DND-41 (cell line): ENCODE results near the gene RPS6KC1.

Experiments used
- EZH2 ChIP-seq: IDR thresholded peaks from 3 replicates; pipeline ENCODE4 v1.6.1; 2012; ENCODE audit warnings: borderline replicate concordance, low read depth, mild to moderate bottlenecking, moderate library complexity, low read length, inconsistent platforms; ENCODE audit not compliant: severe bottlenecking
- TF ChIP-seq, protein P1 (sequence below): IDR thresholded peaks from 2 replicates; pipeline ENCODE4 v1.5.1; 2012; ENCODE audit warnings: borderline replicate concordance, low read length, moderate library complexity, mild to moderate bottlenecking; ENCODE audit not compliant: poor library complexity, severe bottlenecking; ENCODE audit errors: extremely low read depth

DNA sequence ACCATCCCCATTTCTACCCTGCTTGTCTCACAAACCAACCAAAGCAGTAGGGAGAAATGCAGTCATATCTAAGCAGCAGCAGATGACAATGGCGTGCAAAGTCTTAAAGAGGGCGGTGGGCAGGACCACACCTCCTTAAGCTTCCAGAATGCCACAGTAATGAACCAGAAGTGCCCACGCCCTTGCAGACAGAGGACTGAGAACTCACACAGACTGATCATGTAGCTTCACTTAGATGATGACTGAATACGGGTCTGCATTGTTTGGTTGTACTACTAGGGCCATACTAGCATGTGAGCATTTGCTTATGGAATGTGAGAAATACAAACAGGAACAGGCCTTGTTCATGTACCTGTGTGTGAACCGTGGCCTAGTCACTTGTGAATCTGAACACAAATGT is 246.0 kb downstream of the RPS6KC1 start:
- TF ChIP-seq, protein P1, sequence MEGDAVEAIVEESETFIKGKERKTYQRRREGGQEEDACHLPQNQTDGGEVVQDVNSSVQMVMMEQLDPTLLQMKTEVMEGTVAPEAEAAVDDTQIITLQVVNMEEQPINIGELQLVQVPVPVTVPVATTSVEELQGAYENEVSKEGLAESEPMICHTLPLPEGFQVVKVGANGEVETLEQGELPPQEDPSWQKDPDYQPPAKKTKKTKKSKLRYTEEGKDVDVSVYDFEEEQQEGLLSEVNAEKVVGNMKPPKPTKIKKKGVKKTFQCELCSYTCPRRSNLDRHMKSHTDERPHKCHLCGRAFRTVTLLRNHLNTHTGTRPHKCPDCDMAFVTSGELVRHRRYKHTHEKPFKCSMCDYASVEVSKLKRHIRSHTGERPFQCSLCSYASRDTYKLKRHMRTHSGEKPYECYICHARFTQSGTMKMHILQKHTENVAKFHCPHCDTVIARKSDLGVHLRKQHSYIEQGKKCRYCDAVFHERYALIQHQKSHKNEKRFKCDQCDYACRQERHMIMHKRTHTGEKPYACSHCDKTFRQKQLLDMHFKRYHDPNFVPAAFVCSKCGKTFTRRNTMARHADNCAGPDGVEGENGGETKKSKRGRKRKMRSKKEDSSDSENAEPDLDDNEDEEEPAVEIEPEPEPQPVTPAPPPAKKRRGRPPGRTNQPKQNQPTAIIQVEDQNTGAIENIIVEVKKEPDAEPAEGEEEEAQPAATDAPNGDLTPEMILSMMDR = no peak
- TF ChIP-seq EZH2 = no peak
